ENCODE measurements around the gene PALM. TPM values are rescaled to one million over a fixed set of nuclear protein-coding genes. Genes with fewer than 3 reads are reported as not detected.

Gene PALM
- total and polyA plus RNA-seq, 2 experiments from 2014 or later: 22.1 to 27.2 TPM

- Histone ChIP-seq H3K9me3 (ENCODE audit: low read depth) (no peaks in the 10 kb centered on the region), H2AFZ (no peak overlapping the region), H3K4me3 (no peak overlapping the region), H3K27me3 (no peaks in the 10 kb centered on the region), H4K20me1 (ENCODE audit: insufficient read depth, poor library complexity, severe bottlenecking) (no peaks in the 10 kb centered on the region), H3K4me1 (ENCODE audit: insufficient read depth) (peaks cover 26% of the 10 kb centered on the region), H3K36me3 (replicated peaks; ENCODE audit: insufficient read depth, low read depth) (no peaks in the 10 kb centered on the region), H3K9me2 (replicated peaks; ENCODE audit: insufficient read depth) (no peaks in the 10 kb centered on the region), H3K79me2 (peaks cover 19% of the 10 kb centered on the region), H3K4me2 (no peak overlapping the region), H3K27ac (no peak overlapping the region)
- 95% methylated on average over 16 of the region's 16 CpGs for WGBS (ENCODE audit: low lambda C conversion rate, missing lambda C conversion rate)
- no peak for TF ChIP-seq EZH2phosphoT487 (IDR thresholded peaks at IDR 0.05; ENCODE audit: low read depth, severe bottlenecking, unreplicated experiment)
- no peak for TF ChIP-seq CTCF (IDR thresholded peaks at IDR 0.05; ENCODE audit: poor library complexity)
- no peak for TF ChIP-seq EZH2 (IDR thresholded peaks at IDR 0.05; ENCODE audit: borderline replicate concordance)
- no peak for DNase-seq (ENCODE audit: low spot score)
These were observed 78.8 kb downstream of the PALM start for GRCh38 chr19:787536-787935.

DNA sequence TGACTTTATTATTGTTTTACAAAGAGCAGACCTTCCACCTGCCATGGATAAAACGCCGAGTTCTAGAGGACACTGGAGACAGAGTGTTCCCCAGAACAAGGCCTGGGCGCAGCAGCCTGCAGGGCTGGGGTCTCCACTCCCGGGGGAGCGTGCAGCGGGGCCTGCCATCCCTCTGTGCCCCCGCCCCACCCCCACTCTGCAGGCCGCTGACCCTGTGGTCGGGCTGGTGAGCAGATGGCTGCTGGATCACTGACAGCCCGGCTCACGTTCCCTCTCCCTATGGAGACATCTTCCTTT lies 79.9 kb downstream of the PALM start:
- Histone ChIP-seq H3K27ac (peak overlapping the region; percentile 69), H3K36me3 (replicated peaks; ENCODE audit: insufficient read depth, low read depth) (no peaks in the 10 kb centered on the region), H3K79me2 (peaks cover 14% of the 10 kb centered on the region)

GRCh38 chr19:788983-789700 lies 80.4 kb downstream of the PALM start:
- Histone ChIP-seq H3K4me2 (peak overlapping the region; percentile 46), H3K27me3 (no peaks in the 10 kb centered on the region), H4K20me1 (ENCODE audit: insufficient read depth, poor library complexity, severe bottlenecking) (no peaks in the 10 kb centered on the region), H3K79me2 (peaks cover 9% of the 10 kb centered on the region), H3K4me1 (ENCODE audit: insufficient read depth) (peaks cover 16% of the 10 kb centered on the region), H3K36me3 (replicated peaks; ENCODE audit: insufficient read depth, low read depth) (no peaks in the 10 kb centered on the region), H2AFZ (peak overlapping the region; percentile 64), H3K27ac (peak overlapping the region; percentile 69), H3K4me3 (no peak overlapping the region), H3K9me2 (replicated peaks; ENCODE audit: insufficient read depth) (no peaks in the 10 kb centered on the region), H3K9me3 (ENCODE audit: low read depth) (no peaks in the 10 kb centered on the region)
- no peak for DNase-seq (ENCODE audit: low spot score)
- 35% methylated on average over 33 of the region's 33 CpGs for WGBS (ENCODE audit: low lambda C conversion rate, missing lambda C conversion rate)
- TF ChIP-seq EZH2phosphoT487 (IDR thresholded peaks at IDR 0.05; ENCODE audit: low read depth, severe bottlenecking, unreplicated experiment): no peak
- no peak for TF ChIP-seq CTCF (IDR thresholded peaks at IDR 0.05; ENCODE audit: poor library complexity)
- TF ChIP-seq EZH2 (IDR thresholded peaks at IDR 0.05; ENCODE audit: borderline replicate concordance): no peak

More for the DNA sequence above, 79.9 kb downstream of the PALM start:
- no peak for TF ChIP-seq CTCF (IDR thresholded peaks at IDR 0.05; ENCODE audit: poor library complexity)
- no peak for TF ChIP-seq EZH2 (IDR thresholded peaks at IDR 0.05; ENCODE audit: borderline replicate concordance)
- no peak for TF ChIP-seq EZH2phosphoT487 (IDR thresholded peaks at IDR 0.05; ENCODE audit: low read depth, severe bottlenecking, unreplicated experiment)
- 71% methylated on average over 11 of the region's 11 CpGs for WGBS (ENCODE audit: low lambda C conversion rate, missing lambda C conversion rate)
- Histone ChIP-seq H2AFZ (peak overlapping the region; percentile 64), H3K27me3 (no peaks in the 10 kb centered on the region), H4K20me1 (ENCODE audit: insufficient read depth, poor library complexity, severe bottlenecking) (no peaks in the 10 kb centered on the region), H3K4me3 (no peak overlapping the region), H3K4me2 (no peak overlapping the region), H3K9me2 (replicated peaks; ENCODE audit: insufficient read depth) (no peaks in the 10 kb centered on the region), H3K4me1 (ENCODE audit: insufficient read depth) (peaks cover 16% of the 10 kb centered on the region), H3K9me3 (ENCODE audit: low read depth) (no peaks in the 10 kb centered on the region)
- DNase-seq (ENCODE audit: low spot score): no peak
